ENCODE results near the gene INS. TPM values are rescaled to one million over a fixed set of nuclear protein-coding genes. Genes with fewer than 3 reads are reported as not detected.
"Not testable (repeated sequence)": the region's sequence is repeated elsewhere in the genome, so short reads cannot be mapped to it uniquely, and the experiment has no call there.

INS gene
- polyA plus RNA-seq, 6 donors from 2014 or later = not detected

DNA sequence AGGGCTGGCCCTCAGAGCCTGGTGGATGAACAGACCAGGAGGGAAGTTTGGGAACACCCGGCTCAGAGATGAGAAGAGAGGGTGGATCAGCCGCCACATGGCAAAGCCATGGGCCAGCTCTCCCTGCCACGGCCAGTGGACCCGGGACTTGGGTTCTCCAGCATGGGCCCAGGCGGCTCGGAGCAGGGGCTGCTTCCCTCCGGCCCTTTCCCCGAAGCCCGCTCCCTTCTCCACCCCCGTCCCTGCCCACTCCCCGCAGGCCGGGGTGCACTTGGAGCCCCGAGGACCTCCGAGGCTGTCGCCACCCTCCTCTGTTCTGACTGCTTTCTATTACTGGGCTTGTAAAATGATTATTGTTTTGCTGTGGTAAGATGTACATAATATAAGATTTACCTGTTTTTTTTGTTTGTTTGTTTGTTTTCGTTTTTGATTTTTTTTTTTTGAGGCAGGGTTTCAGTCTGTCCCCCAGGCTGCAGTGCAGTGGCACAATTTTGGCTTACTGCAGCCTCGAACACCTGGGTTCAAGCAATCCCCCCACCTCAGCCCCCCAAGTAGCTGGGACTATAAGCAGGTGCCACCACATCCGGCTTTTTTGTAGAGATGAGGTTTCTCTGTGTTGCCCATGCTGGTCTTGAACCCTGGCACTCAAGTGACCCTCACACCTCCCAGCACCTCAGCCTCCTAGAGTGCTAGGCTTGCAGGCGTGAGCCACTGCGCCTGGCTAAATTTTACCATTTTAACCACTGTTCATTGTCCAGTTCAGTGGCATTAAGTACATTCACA is 21.9 kb upstream of the INS start:
- H3K36me3 Mint-ChIP-seq = peaks cover 0 to 4% of the 10 kb centered on the region in 2 donors
- H3K27me3 Mint-ChIP-seq = peaks cover 0 to 10% (median 9%) of the 10 kb centered on the region in 3 donors
- no peak for DNase-seq
- peaks cover 0 to 7% (median 0%) of the 10 kb centered on the region in 3 donors for H3K4me1 Mint-ChIP-seq
- no peak for ATAC-seq (ENCODE audit: low read depth in 2 of 2)
- H3K4me3 Mint-ChIP-seq = no peak overlapping the region
- no peak overlapping the region for H3K27ac Mint-ChIP-seq
- H3K9me3 Mint-ChIP-seq = no peaks in the 10 kb centered on the region

DNA sequence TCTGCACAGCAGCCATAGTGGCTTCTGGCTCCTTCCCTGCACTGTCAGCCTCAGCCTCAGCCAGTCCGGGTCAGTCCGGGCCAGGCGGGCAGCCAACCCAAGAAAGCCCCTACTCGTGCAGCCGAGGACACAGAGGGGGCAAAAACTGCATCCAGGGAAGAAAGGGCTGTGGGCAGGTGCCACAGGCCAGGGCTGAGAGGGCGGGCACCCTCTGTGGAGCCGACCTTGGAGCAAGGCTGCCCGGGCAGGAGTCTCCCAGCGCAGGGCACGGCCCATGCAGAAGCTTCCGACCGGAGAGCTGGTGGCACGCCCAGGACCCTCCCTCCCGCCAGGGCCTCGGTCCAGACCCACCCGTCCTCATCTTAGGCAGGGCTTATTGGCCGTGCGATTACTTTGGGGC is 21.1 kb upstream of the INS start:
- no peaks in the 10 kb centered on the region for H3K9me3 Mint-ChIP-seq
- ATAC-seq (ENCODE audit: low read depth in 2 of 2) = no peak
- no peak for DNase-seq
- peaks cover 0 to 4% of the 10 kb centered on the region in 2 donors for H3K36me3 Mint-ChIP-seq
- no peak overlapping the region for H3K27ac Mint-ChIP-seq
- no peak overlapping the region for H3K4me3 Mint-ChIP-seq
- peaks cover 0 to 7% (median 0%) of the 10 kb centered on the region in 3 donors for H3K4me1 Mint-ChIP-seq
- H3K27me3 Mint-ChIP-seq = peaks cover 0 to 10% (median 9%) of the 10 kb centered on the region in 3 donors

DNA sequence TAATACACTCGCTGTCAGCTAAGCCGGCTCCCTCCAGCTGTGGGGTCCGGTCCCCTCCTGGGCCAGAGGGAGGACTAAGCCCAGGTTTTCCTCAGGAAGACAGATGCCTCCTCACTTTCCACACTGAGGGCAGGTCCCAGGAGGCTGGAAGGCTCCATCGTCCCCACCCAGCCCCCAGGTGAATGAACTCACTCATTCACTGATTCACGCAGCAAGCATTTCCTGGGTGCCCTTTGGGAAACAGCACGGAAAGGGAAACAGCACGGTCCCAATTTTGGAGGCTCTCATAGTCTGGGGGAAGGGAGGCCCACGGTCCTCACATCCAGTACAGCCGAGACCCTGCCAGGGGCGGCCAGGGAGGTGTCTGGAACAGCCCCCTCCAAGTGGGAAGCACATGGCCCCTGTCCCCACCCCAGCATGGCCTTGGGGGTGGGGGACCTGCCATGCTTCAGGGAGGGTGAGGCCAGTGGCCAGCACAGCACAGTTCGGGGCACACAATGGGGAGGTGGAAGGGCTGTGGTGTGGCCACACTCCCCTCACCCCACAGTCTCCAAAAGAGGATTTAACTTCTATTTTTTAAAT is 19.9 kb upstream of the INS start:
- Mint-ChIP-seq H3K36me3 (peaks cover 0 to 4% of the 10 kb centered on the region in 2 donors), H3K27ac (no peak overlapping the region), H3K4me1 (peaks cover 0 to 3% (median 0%) of the 10 kb centered on the region in 3 donors), H3K4me3 (no peak overlapping the region), H3K9me3 (no peaks in the 10 kb centered on the region), H3K27me3 (peaks cover 0 to 10% (median 9%) of the 10 kb centered on the region in 3 donors)
- no peak for DNase-seq
- ATAC-seq (ENCODE audit: low read depth in 2 of 2) = no peak

DNA sequence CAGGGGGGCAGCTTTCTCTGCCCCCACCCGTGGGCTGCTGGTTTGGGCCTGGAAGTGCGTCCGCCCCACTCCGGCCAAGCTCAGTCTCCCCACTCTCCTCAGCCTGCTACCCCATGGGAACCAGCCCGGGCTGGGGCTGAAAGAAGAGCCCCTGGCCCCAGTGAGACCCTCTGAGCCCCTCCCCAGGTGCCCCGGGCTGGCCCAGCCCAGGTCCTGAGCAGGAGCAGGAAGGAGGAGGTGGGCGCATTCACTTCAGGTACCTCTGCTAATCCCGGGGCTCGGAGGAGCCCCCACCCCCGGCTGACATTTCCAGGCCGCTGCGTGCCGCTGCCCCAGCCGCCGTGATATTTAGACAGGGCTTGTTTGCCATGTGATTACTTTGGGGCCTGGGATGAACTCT is 19.3 kb upstream of the INS start:
- peaks cover 0 to 9% (median 9%) of the 10 kb centered on the region in 3 donors for H3K27me3 Mint-ChIP-seq
- no peak overlapping the region for H3K27ac Mint-ChIP-seq
- peaks cover 0 to 3% (median 0%) of the 10 kb centered on the region in 3 donors for H3K4me1 Mint-ChIP-seq
- H3K9me3 Mint-ChIP-seq = no peaks in the 10 kb centered on the region
- DNase-seq = no peak
- no peak overlapping the region for H3K4me3 Mint-ChIP-seq
- peaks cover 0 to 4% of the 10 kb centered on the region in 2 donors for H3K36me3 Mint-ChIP-seq
- ATAC-seq (ENCODE audit: low read depth in 2 of 2) = no peak

DNA sequence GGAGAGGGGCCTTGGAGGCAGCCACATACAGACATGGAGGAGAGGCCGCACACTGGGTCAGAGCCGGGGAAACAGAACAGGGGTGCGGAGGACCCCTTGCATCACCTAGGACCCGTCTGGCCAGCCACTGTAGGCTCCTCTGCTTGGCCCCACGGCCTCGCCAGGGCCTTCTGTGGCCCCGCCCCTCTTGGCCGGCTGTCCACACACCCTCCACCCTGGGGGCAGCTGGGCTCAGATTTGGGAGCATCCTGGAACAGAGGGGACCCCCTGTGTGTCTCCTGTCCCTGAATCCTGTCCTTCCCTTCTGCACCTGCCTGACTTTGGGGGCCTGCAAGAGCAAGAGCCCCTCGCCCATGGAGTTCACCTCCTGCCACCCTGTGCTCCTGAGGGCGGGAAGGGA is 18.5 kb upstream of the INS start:
- Mint-ChIP-seq H3K4me1 (no peaks in the 10 kb centered on the region), H3K36me3 (no peaks in the 10 kb centered on the region), H3K4me3 (no peak overlapping the region), H3K27ac (peak overlapping the region in 1 of 6 donors; percentile 28), H3K9me3 (no peaks in the 10 kb centered on the region), H3K27me3 (peaks cover 0 to 2% (median 1%) of the 10 kb centered on the region in 3 donors)
- DNase-seq (no peak), ATAC-seq (ENCODE audit: low read depth in 2 of 2) (no peak)

DNA sequence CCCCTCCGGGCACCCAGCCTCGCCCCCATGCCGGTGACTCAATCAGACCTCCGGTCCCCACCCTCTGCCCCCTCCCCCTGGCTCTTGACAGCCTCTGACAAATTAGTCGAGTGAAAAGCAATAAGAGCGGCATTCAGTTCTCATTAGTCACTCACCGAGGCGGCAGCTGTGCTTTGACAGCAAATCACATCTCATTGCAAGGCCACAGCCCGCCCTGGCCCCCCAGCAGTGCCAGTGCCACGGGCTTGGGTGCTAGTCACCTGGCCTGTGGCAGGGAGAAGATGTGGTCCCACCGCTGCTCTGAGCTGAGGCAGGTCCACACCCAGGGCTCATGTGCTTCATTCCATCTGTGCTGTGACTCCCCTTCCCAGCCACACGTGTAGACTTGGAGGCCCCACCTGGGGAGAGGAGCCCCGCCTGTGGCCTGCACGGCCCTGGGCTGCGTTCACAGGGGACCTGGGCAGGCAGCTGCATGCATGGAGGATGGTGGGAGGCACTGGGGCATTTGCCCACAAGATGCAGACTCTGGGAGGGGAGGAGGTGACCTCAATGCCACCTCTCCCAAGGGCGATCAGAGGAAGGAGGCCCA is 18.0 kb upstream of the INS start:
- no peak for ATAC-seq (ENCODE audit: low read depth in 2 of 2)

DNA sequence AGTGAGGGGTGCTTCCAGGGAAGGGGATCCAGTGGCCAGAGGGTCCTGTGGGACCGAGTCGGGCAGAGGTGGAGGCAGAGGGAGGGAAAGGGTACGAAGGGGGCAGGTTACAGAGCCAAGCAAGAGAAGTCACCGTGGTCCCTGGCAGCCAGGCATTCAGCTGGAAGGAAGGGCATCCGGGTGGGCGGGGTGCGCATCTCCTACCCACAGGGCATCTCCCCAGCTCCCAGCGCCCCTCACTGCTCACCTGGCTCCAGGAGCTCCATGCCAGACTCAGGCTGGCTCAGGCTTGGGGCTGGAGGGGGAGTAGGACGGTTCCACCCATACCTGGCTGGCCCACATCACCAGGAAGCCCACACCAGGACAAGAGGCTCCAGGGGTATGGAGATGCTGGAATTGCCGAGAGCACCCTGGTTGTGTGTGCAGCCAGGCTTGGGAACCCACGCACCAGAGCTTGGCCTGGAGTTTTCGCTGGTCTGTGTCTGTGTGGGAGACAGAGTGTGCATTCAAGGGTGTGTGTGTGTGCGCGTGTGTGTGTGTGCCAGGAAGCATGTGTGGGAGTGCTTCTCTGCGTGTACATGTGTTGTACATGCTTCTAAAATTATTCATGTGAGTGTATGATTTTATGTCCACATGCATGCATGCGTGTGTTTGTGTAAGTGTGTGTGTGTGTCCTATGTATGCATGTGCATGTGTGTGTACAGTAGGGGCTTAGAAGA is 17.2 kb upstream of the INS start:
- not testable (repeated sequence) for H3K9me3 Mint-ChIP-seq; DNase-seq; H3K27me3 Mint-ChIP-seq; H3K36me3 Mint-ChIP-seq; H3K4me1 Mint-ChIP-seq; ATAC-seq (ENCODE audit: low read depth in 2 of 2); H3K4me3 Mint-ChIP-seq; H3K27ac Mint-ChIP-seq

More for the DNA sequence above, 18.0 kb upstream of the INS start:
- Mint-ChIP-seq H3K9me3 (no peaks in the 10 kb centered on the region), H3K4me1 (no peaks in the 10 kb centered on the region), H3K36me3 (no peaks in the 10 kb centered on the region), H3K27ac (peak overlapping the region in 1 of 6 donors; percentile 28), H3K27me3 (peaks cover 0 to 4% (median 0%) of the 10 kb centered on the region in 3 donors), H3K4me3 (no peak overlapping the region)
- DNase-seq = no peak

DNA sequence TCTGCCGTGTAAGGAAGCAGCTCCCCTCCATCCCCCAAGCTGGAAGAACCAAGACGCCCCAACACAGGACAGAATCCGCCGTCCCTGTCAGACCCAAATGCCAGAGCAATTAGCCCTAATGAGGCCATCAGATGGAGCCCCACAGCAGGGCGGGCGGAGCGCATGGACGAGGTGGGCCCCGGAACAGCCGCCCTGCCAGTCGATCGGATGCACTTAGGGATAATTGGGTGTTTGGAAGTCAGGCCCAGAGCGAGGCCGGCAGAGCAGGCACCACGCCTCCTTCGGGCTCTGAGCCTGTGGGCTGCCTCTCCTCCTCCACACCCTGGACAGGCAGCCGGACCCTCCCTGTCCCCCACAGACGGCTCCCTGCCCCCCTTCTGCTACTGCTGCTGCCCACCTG is 16.1 kb upstream of the INS start:
- Mint-ChIP-seq H3K36me3 (no peaks in the 10 kb centered on the region), H3K4me3 (no peak overlapping the region), H3K9me3 (no peaks in the 10 kb centered on the region), H3K27ac (no peak overlapping the region), H3K27me3 (peaks cover 0 to 4% (median 0%) of the 10 kb centered on the region in 3 donors), H3K4me1 (peaks cover 0 to 4% (median 0%) of the 10 kb centered on the region in 3 donors)
- no peak for DNase-seq
- ATAC-seq (ENCODE audit: low read depth in 2 of 2) = no peak

DNA sequence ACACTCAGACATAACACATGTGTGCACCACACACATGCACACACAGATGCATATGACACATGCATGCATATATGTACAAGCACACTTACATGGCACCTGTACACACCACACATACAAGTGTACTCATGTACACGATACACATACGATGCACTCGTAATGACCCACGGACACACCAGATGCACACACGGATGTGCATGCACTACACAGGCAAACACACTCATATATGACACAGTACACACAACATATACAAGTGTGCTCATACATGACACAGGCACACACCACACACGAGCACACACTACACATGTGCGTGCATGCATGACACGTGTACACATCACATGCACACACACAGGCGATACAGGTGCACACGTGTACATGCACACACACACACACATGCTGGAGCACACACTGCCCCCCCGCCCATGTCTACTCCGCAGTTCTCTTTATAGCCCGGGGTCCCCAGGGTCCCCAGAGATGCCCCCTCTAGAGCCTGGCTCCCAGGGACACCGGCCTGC is 15.4 kb upstream of the INS start:
- H3K4me3 Mint-ChIP-seq = no peak overlapping the region
- no peak overlapping the region for H3K27ac Mint-ChIP-seq
- DNase-seq (no peak), ATAC-seq (ENCODE audit: low read depth in 2 of 2) (no peak)
- no peaks in the 10 kb centered on the region for H3K36me3 Mint-ChIP-seq
- no peaks in the 10 kb centered on the region for H3K9me3 Mint-ChIP-seq
- peaks cover 0 to 4% (median 0%) of the 10 kb centered on the region in 3 donors for H3K27me3 Mint-ChIP-seq
- H3K4me1 Mint-ChIP-seq = peaks cover 0 to 4% (median 0%) of the 10 kb centered on the region in 3 donors

DNA sequence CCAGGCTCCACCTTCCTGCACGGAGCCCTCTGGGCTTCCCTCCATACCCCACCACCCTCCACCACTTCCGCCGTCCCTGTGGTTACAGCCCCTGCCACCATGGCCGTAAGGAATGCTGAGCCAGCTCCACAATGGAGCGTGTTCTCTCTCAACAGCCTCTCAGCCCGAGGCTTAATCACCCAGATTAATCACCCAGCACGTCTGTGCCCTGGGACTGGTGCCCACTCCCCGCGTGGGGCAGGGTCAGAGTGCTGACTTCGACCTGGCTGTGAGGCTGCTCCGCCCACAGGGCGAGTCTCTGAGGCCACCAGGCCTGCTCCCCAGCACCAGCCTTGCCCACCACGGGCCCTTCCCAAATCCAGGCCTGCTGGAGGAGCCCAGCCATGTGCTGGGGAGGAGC is 14.7 kb upstream of the INS start:
- Mint-ChIP-seq H3K27ac (no peak overlapping the region), H3K9me3 (no peaks in the 10 kb centered on the region), H3K27me3 (peaks cover 0 to 4% (median 0%) of the 10 kb centered on the region in 3 donors), H3K4me1 (peaks cover 0 to 4% (median 0%) of the 10 kb centered on the region in 3 donors), H3K4me3 (no peak overlapping the region), H3K36me3 (no peaks in the 10 kb centered on the region)
- DNase-seq (no peak), ATAC-seq (ENCODE audit: low read depth in 2 of 2) (no peak)

DNA sequence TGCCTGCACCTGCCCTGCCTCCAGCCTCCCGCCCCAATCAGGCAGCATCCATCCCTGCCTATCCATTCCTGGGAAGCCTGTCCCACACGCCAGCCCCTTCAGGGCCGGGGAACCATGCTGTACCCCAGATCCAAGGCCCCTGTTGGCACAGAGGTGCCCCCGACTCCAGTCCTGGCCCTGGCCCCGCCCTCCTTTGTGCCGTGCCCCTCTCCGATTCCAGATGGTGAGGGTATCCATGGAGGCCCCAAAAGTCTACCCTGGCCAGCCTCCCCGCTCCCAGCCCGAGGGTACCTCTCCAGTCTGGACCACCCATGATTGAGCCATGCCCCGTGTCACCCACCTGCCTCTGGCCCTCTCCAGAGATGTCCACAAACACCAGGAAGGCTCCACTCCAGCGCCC is 13.4 kb upstream of the INS start:
- no peak overlapping the region for H3K4me3 Mint-ChIP-seq
- H3K4me1 Mint-ChIP-seq = peaks cover 0 to 4% (median 0%) of the 10 kb centered on the region in 3 donors
- no peaks in the 10 kb centered on the region for H3K36me3 Mint-ChIP-seq
- no peak for DNase-seq
- H3K27me3 Mint-ChIP-seq = peaks cover 0 to 16% (median 0%) of the 10 kb centered on the region in 3 donors
- no peaks in the 10 kb centered on the region for H3K9me3 Mint-ChIP-seq
- no peak for ATAC-seq (ENCODE audit: low read depth in 2 of 2)
- H3K27ac Mint-ChIP-seq = no peak overlapping the region

DNA sequence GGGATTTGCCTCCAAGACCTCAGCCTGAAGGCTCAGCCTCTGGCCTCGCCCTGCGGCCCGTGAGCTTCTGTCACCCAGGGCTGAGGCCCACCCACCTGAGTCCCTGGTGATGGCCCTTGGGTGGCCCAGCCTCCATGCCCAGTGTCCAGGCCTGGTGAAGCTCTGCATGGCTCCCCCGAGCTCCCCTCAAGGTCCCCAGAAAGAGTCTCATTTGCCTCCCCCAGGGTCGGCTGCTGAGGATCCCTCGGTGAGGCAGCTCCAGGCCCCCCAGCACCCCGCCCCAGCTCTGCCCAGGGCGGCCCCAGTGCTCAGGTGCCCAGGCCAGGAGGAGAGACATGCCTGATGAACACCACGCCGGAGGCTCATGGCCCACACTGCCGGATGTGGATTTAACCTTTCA is 12.8 kb upstream of the INS start:
- no peak for DNase-seq
- Mint-ChIP-seq H3K27ac (no peak overlapping the region), H3K27me3 (peaks cover 0 to 16% (median 0%) of the 10 kb centered on the region in 3 donors), H3K9me3 (no peaks in the 10 kb centered on the region), H3K4me3 (no peak overlapping the region), H3K36me3 (no peaks in the 10 kb centered on the region), H3K4me1 (peaks cover 0 to 4% (median 0%) of the 10 kb centered on the region in 3 donors)
- ATAC-seq (ENCODE audit: low read depth in 2 of 2) = no peak

DNA sequence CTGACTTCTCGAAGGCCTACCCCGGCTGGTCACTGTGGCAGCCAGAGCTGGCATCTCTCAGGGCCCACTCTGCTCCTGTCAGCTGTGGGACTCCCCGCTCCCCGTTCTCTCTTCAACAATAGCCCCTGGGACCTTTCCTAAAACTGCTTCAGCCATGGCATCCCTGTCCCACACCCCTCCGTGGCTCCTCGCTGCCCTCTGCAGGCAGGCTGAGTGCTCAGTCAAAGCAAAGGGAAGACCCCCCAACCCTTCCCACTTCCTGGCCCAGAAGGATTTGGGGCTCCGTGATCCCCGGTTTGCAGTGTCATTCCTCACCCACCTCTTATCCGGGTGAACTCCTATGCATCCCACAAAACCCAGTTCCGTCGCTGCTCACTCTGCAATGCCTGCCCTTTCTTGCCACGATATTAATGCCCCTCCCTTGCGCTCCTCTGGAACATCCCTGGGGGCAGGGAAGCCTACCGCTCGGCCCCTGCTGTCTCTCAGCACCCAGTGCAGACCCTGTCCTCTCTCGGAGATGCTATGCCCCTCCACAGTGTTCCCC is 12.2 kb upstream of the INS start:
- Mint-ChIP-seq H3K36me3 (no peaks in the 10 kb centered on the region), H3K27me3 (peaks cover 0 to 16% (median under 1%) of the 10 kb centered on the region in 3 donors), H3K4me3 (no peak overlapping the region), H3K9me3 (no peaks in the 10 kb centered on the region), H3K4me1 (peaks cover 0 to 4% (median 0%) of the 10 kb centered on the region in 3 donors), H3K27ac (peak overlapping the region in 1 of 6 donors; percentile 76)
- no peak for DNase-seq
- no peak for ATAC-seq (ENCODE audit: low read depth in 2 of 2)
